ENCODE data around the gene CLSTN3. TPM values are rescaled to one million over a fixed set of nuclear protein-coding genes. Genes with fewer than 3 reads are reported as not detected.

Gene CLSTN3
- total and polyA plus RNA-seq, 2 of the 8 experiments (the other 6 are each of a cell fraction or from before 2014, with no cell fraction given): 20.4 to 26.3 TPM

GRCh38 chr12:7117670-7118069, 12.5 kb upstream of the CLSTN3 start (continued):
- no peak for TF ChIP-seq CHD7 (IDR thresholded peaks at IDR 0.05; ENCODE audit: insufficient replicate concordance, low read length)
- TF ChIP-seq TAF1 (IDR thresholded peaks at IDR 0.05; ENCODE audit: low read depth, low read length): no peak
- TF ChIP-seq YY1 (IDR thresholded peaks at IDR 0.05; ENCODE audit: low read depth, low read length): no peak
- TF ChIP-seq SRF (IDR thresholded peaks at IDR 0.05; ENCODE audit: low read depth, low read length): no peak
- no peak for TF ChIP-seq ZNF274 (IDR thresholded peaks at IDR 0.05; ENCODE audit: borderline replicate concordance, extremely low read depth, low read length)
- TF ChIP-seq SIRT6 (IDR thresholded peaks at IDR 0.05; ENCODE audit: low read length): no peak
- TF ChIP-seq CEBPB (IDR thresholded peaks at IDR 0.05; ENCODE audit: low read depth, low read length): no peak
- no peak for TF ChIP-seq NRF1 (IDR thresholded peaks at IDR 0.05; ENCODE audit: low read depth, low read length)
- TF ChIP-seq EGR1 (IDR thresholded peaks at IDR 0.05; ENCODE audit: borderline replicate concordance, low read depth, low read length): no peak
- no peak for TF ChIP-seq TAF7 (optimal IDR thresholded peaks at IDR 0.05; ENCODE audit: borderline replicate concordance, low read depth, low read length)
- TF ChIP-seq SAP30 (IDR thresholded peaks at IDR 0.05; ENCODE audit: insufficient read depth, insufficient replicate concordance, low read length): no peak
- TF ChIP-seq CBX8 (IDR thresholded peaks at IDR 0.05; ENCODE audit: borderline replicate concordance, low read depth, low read length): no peak
- TF ChIP-seq HDAC2 (IDR thresholded peaks at IDR 0.05; ENCODE audit: borderline replicate concordance in 1 of 2, low read depth in 2 of 2, low read length in 2 of 2): no peak
